DND-41 (cell line): Measurements from ENCODE around the gene TNS1.

Experiments used
- CTCF ChIP-seq: IDR thresholded peaks from 2 replicates; pipeline ENCODE4 v1.5.1; 2012; ENCODE audit warnings: borderline replicate concordance, low read length, moderate library complexity, mild to moderate bottlenecking; ENCODE audit not compliant: poor library complexity, severe bottlenecking; ENCODE audit errors: extremely low read depth
- EZH2 ChIP-seq: IDR thresholded peaks from 3 replicates; pipeline ENCODE4 v1.6.1; 2012; ENCODE audit warnings: borderline replicate concordance, low read depth, mild to moderate bottlenecking, moderate library complexity, low read length, inconsistent platforms; ENCODE audit not compliant: severe bottlenecking

- TF ChIP-seq CTCF (no peak), EZH2 (no peak)
These were observed 203.8 kb downstream of the TNS1 start for GRCh38 chr2:217798743-217799562.
